Bronchial epithelial cell (primary cell): ENCODE results near the gene DCAF4. TPM values are rescaled to one million over a fixed set of nuclear protein-coding genes. Genes with fewer than 3 reads are reported as not detected.
"Not testable (repeated sequence)": the region's sequence is repeated elsewhere in the genome, so short reads cannot be mapped to it uniquely, and the experiment has no call there.

Experiments
- DNase-seq: peaks from one replicate; pipeline ENCODE4 v3.0.0-alpha.2; 2010; ENCODE audit warnings: low read depth
- FAIRE-seq: peaks from 2 replicates; lab custom pipeline; 2011; peaks lifted over from hg19 to GRCh38; lab: Jason Lieb, UNC
- H3K27me3 ChIP-seq: 2 replicates; pipeline ENCODE4 v1.5.1; 2011; ENCODE audit warnings: low read length; ENCODE audit not compliant: control insufficient read depth, insufficient read depth
- H3K36me3 ChIP-seq: 2 replicates; pipeline ENCODE4 v1.5.1; 2011; ENCODE audit warnings: low read length; ENCODE audit not compliant: control insufficient read depth, insufficient read depth
- H3K4me3 ChIP-seq: 2 replicates; pipeline ENCODE4 v1.5.1; 2011; ENCODE audit warnings: mild to moderate bottlenecking, low read depth, low read length, control low read depth
- CTCF ChIP-seq: IDR thresholded peaks from 2 replicates; pipeline ENCODE4 v1.5.1; 2011; ENCODE audit warnings: mild to moderate bottlenecking, moderate library complexity, low read length, control low read depth, inconsistent platforms; ENCODE audit not compliant: insufficient read depth, severe bottlenecking
- total RNA-seq: library from RNA; depleted of rRNA; stranded (reverse); fragments of >200 nt; gene quantifications from 2 replicates; pipeline ENCODE4 v1.2.1, GENCODE V29; 2014

DCAF4 gene
- total RNA-seq, 1 donor from 2014 or later = 14.0 TPM

GRCh38 chr14:72961579-72962335 lies 35.5 kb downstream of the DCAF4 start:
- H3K36me3 ChIP-seq = peaks cover 4% of the 10 kb centered on the region
- no peaks in the 10 kb centered on the region for H3K27me3 ChIP-seq
- DNase-seq (peak; percentile 85), FAIRE-seq (peak; percentile 84)
- no peak overlapping the region for H3K4me3 ChIP-seq
- no peak for TF ChIP-seq CTCF

GRCh38 chr14:72962336-72962754 lies 36.1 kb downstream of the DCAF4 start:
- DNase-seq = peak; percentile 41
- not testable (repeated sequence) for H3K4me3 ChIP-seq, FAIRE-seq, H3K36me3 ChIP-seq, H3K27me3 ChIP-seq

GRCh38 chr14:72962829-72963312 lies 36.6 kb downstream of the DCAF4 start:
- FAIRE-seq = no peak
- DNase-seq = peak; percentile 87
- Histone ChIP-seq H3K36me3 (peaks cover 2% of the 10 kb centered on the region), H3K27me3 (no peaks in the 10 kb centered on the region), H3K4me3 (no peak overlapping the region)
- TF ChIP-seq CTCF = no peak

- FAIRE-seq = peak; percentile 91
Observed at GRCh38 chr14:72965249-72965648, 39.0 kb downstream of the DCAF4 start.

GRCh38 chr14:72966038-72966437 lies 39.8 kb downstream of the DCAF4 start:
- DNase-seq (no peak), FAIRE-seq (no peak)
- Histone ChIP-seq H3K27me3 (no peaks in the 10 kb centered on the region), H3K36me3 (peaks cover 8% of the 10 kb centered on the region), H3K4me3 (no peak overlapping the region)
- no peak for TF ChIP-seq CTCF

More at GRCh38 chr14:72965249-72965648, 39.0 kb downstream of the DCAF4 start:
- Histone ChIP-seq H3K4me3 (no peak overlapping the region), H3K36me3 (peaks cover 4% of the 10 kb centered on the region), H3K27me3 (no peaks in the 10 kb centered on the region)
- peak; percentile 56 for DNase-seq
- no peak for TF ChIP-seq CTCF

GRCh38 chr14:72968316-72968715 lies 42.1 kb downstream of the DCAF4 start:
- FAIRE-seq (no peak), DNase-seq (no peak)
- Histone ChIP-seq H3K27me3 (no peaks in the 10 kb centered on the region), H3K4me3 (no peak overlapping the region), H3K36me3 (peaks cover 12% of the 10 kb centered on the region)
- no peak for TF ChIP-seq CTCF
